Nephron progenitor cell (in vitro differentiated cells): ENCODE measurements around the gene FCRL4.

Experiments
- DNase-seq: peaks from one replicate; pipeline ENCODE4 v3.0.0; 2021
- H3K27ac Mint-ChIP-seq: 2 replicates; pipeline ENCODE4 v1.8.0; 2021; ENCODE audit warnings: mild to moderate bottlenecking, moderate library complexity, mixed read lengths
- H3K27me3 Mint-ChIP-seq: 2 replicates; pipeline ENCODE4 v1.8.0; 2021; ENCODE audit warnings: mild to moderate bottlenecking, low read depth, mixed read lengths; ENCODE audit not compliant: poor library complexity
- H3K36me3 Mint-ChIP-seq: 2 replicates; pipeline ENCODE4 v1.8.0; 2021; ENCODE audit warnings: low read depth, mixed read lengths
- H3K4me1 Mint-ChIP-seq: 2 replicates; pipeline ENCODE4 v1.8.0; 2021; ENCODE audit warnings: mixed read lengths
- H3K4me3 Mint-ChIP-seq: 2 replicates; pipeline ENCODE4 v1.8.0; 2021; ENCODE audit warnings: mild to moderate bottlenecking, moderate library complexity, mixed read lengths
- H3K9me3 Mint-ChIP-seq: 2 replicates; pipeline ENCODE4 v1.8.0; 2021; ENCODE audit warnings: mild to moderate bottlenecking, moderate library complexity, mixed read lengths
- CTCF ChIP-seq: fragments of 200-600 bp; sonication (generic); IDR thresholded peaks from 2 replicates; pipeline ENCODE4 v1.5.0; 2021; ENCODE audit warnings: antibody characterized with exemption

Gene FCRL4

GRCh38 chr1:157624471-157624870 is 26.6 kb upstream of the FCRL4 start:
- H3K9me3 Mint-ChIP-seq: no peaks in the 10 kb centered on the region
- no peak overlapping the region for H3K27ac Mint-ChIP-seq
- no peaks in the 10 kb centered on the region for H3K4me1 Mint-ChIP-seq
- TF ChIP-seq CTCF: no peak
- H3K36me3 Mint-ChIP-seq: no peaks in the 10 kb centered on the region
- H3K27me3 Mint-ChIP-seq: peaks cover 7% of the 10 kb centered on the region
- H3K4me3 Mint-ChIP-seq: no peak overlapping the region
- no peak for DNase-seq

- no peaks in the 10 kb centered on the region for H3K9me3 Mint-ChIP-seq
Observed at GRCh38 chr1:157622471-157622870, 24.6 kb upstream of the FCRL4 start.

GRCh38 chr1:157618190-157618589 is 20.3 kb upstream of the FCRL4 start:
- TF ChIP-seq CTCF: no peak
- Mint-ChIP-seq H3K27me3 (peaks cover 4% of the 10 kb centered on the region), H3K4me3 (no peak overlapping the region), H3K4me1 (no peaks in the 10 kb centered on the region), H3K9me3 (no peaks in the 10 kb centered on the region), H3K27ac (no peak overlapping the region), H3K36me3 (no peaks in the 10 kb centered on the region)
- no peak for DNase-seq

More at GRCh38 chr1:157622471-157622870, 24.6 kb upstream of the FCRL4 start:
- no peak for TF ChIP-seq CTCF
- H3K27me3 Mint-ChIP-seq: peaks cover 11% of the 10 kb centered on the region
- H3K36me3 Mint-ChIP-seq: no peaks in the 10 kb centered on the region
- H3K27ac Mint-ChIP-seq: no peak overlapping the region
- DNase-seq: no peak
- no peaks in the 10 kb centered on the region for H3K4me1 Mint-ChIP-seq
- no peak overlapping the region for H3K4me3 Mint-ChIP-seq

- TF ChIP-seq CTCF: no peak
- H3K27me3 Mint-ChIP-seq: peaks cover 3% of the 10 kb centered on the region
- no peaks in the 10 kb centered on the region for H3K4me1 Mint-ChIP-seq
- no peak for DNase-seq
- no peaks in the 10 kb centered on the region for H3K36me3 Mint-ChIP-seq
- no peak overlapping the region for H3K27ac Mint-ChIP-seq
- no peak overlapping the region for H3K4me3 Mint-ChIP-seq
- no peaks in the 10 kb centered on the region for H3K9me3 Mint-ChIP-seq
Observed at GRCh38 chr1:157600236-157600635, 2.4 kb upstream of the FCRL4 start.

GRCh38 chr1:157596384-157596783 is 1.5 kb downstream of the FCRL4 start:
- H3K9me3 Mint-ChIP-seq: no peaks in the 10 kb centered on the region
- H3K4me1 Mint-ChIP-seq: no peaks in the 10 kb centered on the region
- H3K36me3 Mint-ChIP-seq: no peaks in the 10 kb centered on the region
- H3K4me3 Mint-ChIP-seq: no peak overlapping the region
- H3K27ac Mint-ChIP-seq: no peak overlapping the region
- no peak for DNase-seq
- TF ChIP-seq CTCF: no peak
- H3K27me3 Mint-ChIP-seq: peaks cover 3% of the 10 kb centered on the region

- Mint-ChIP-seq H3K9me3 (no peaks in the 10 kb centered on the region), H3K36me3 (no peaks in the 10 kb centered on the region), H3K4me1 (no peaks in the 10 kb centered on the region), H3K27ac (no peak overlapping the region), H3K27me3 (no peaks in the 10 kb centered on the region), H3K4me3 (no peak overlapping the region)
- TF ChIP-seq CTCF: no peak
- no peak for DNase-seq
Observed at GRCh38 chr1:157595356-157595755, 2.5 kb downstream of the FCRL4 start.
